H9 (cell line): ENCODE measurements around the gene DCN. TPM values are rescaled to one million over a fixed set of nuclear protein-coding genes. Genes with fewer than 3 reads are reported as not detected.

Experiments
- DNase-seq: peaks from one replicate; pipeline ENCODE4 v3.0.0-alpha.2; 2017
- H2AFZ ChIP-seq: one replicate; pipeline ENCODE4 v1.6.1; 2013; ENCODE audit warnings: mild to moderate bottlenecking, low read length, control low read depth, moderate library complexity
- H2AK5ac ChIP-seq: 2 replicates; pipeline ENCODE4 v1.6.1; 2013; ENCODE audit warnings: low read length, control low read depth, mixed read lengths; ENCODE audit not compliant: insufficient read length
- H2BK120ac ChIP-seq: one replicate; pipeline ENCODE4 v1.6.1; 2013; ENCODE audit warnings: low read depth, mild to moderate bottlenecking, low read length, control low read depth, inconsistent platforms; ENCODE audit not compliant: poor library complexity, severe bottlenecking
- H2BK12ac ChIP-seq: 2 replicates; pipeline ENCODE4 v1.6.1; 2013; ENCODE audit warnings: low read length, control low read depth, mixed read lengths, low read depth; ENCODE audit not compliant: insufficient read length
- H2BK15ac ChIP-seq: 2 replicates; pipeline ENCODE4 v1.6.1; 2013; ENCODE audit warnings: low read depth, low read length, control low read depth
- H2BK20ac ChIP-seq: one replicate; pipeline ENCODE4 v1.6.1; 2013; ENCODE audit warnings: low read depth, mild to moderate bottlenecking, low read length, control low read depth, inconsistent platforms; ENCODE audit not compliant: poor library complexity, severe bottlenecking
- H2BK5ac ChIP-seq: 2 replicates; pipeline ENCODE4 v1.6.1; 2013; ENCODE audit warnings: low read length, control low read depth, mixed read lengths; ENCODE audit not compliant: insufficient read length
- H3K14ac ChIP-seq: 2 replicates; pipeline ENCODE4 v1.6.1; 2013; ENCODE audit warnings: low read length, control low read depth; ENCODE audit not compliant: insufficient read depth
- H3K18ac ChIP-seq: 2 replicates; pipeline ENCODE4 v1.6.1; 2013; ENCODE audit warnings: low read depth, mild to moderate bottlenecking, mixed read lengths, low read length, control low read depth; ENCODE audit not compliant: insufficient read length
- H3K23ac ChIP-seq: 2 replicates; pipeline ENCODE4 v1.6.1; 2013; ENCODE audit warnings: low read length, control low read depth, mixed read lengths, low read depth; ENCODE audit not compliant: insufficient read length
- H3K23me2 ChIP-seq: 2 replicates; pipeline ENCODE4 v1.6.1; 2013; ENCODE audit warnings: low read depth, mild to moderate bottlenecking, mixed read lengths, low read length, control low read depth; ENCODE audit not compliant: insufficient read length, poor library complexity, severe bottlenecking
- H3K27ac ChIP-seq: 2 replicates; pipeline ENCODE4 v1.5.1; 2013; ENCODE audit warnings: low read length, control low read depth, mixed read lengths, low read depth; ENCODE audit not compliant: insufficient read length
- H3K27me3 ChIP-seq: 2 replicates; pipeline ENCODE4 v1.6.1; 2013; ENCODE audit warnings: low read length, control low read depth, inconsistent platforms; ENCODE audit not compliant: insufficient read depth
- H3K4ac ChIP-seq: 2 replicates; pipeline ENCODE4 v1.6.1; 2013; ENCODE audit warnings: low read depth, mild to moderate bottlenecking, control low read depth, inconsistent platforms, low read length, moderate library complexity
- H3K4me1 ChIP-seq: 2 replicates; pipeline ENCODE4 v1.6.1; 2013; ENCODE audit warnings: low read length, control low read depth, inconsistent platforms; ENCODE audit not compliant: insufficient read depth
- H3K4me2 ChIP-seq: 2 replicates; pipeline ENCODE4 v1.6.1; 2013; ENCODE audit warnings: low read length, control low read depth, mixed read lengths; ENCODE audit not compliant: insufficient read length, insufficient read depth
- H3K56ac ChIP-seq: 2 replicates; pipeline ENCODE4 v1.6.1; 2013; ENCODE audit warnings: low read depth, mild to moderate bottlenecking, mixed read lengths, low read length, control low read depth; ENCODE audit not compliant: insufficient read length
- H3K79me1 ChIP-seq: 2 replicates; pipeline ENCODE4 v1.6.1; 2013; ENCODE audit warnings: low read depth, mild to moderate bottlenecking, moderate library complexity, low read length, control low read depth, inconsistent platforms; ENCODE audit not compliant: insufficient read depth, poor library complexity, severe bottlenecking
- H3K79me2 ChIP-seq: 2 replicates; pipeline ENCODE4 v1.6.1; 2013; ENCODE audit warnings: low read length, control low read depth, inconsistent platforms; ENCODE audit not compliant: insufficient read depth
- H3K9ac ChIP-seq: 2 replicates; pipeline ENCODE4 v1.6.1; 2013; ENCODE audit warnings: low read length, control low read depth, mixed read lengths; ENCODE audit not compliant: insufficient read length; ENCODE audit errors: extremely low read depth
- H3K9me3 ChIP-seq: one replicate; pipeline ENCODE4 v1.6.1; 2013; ENCODE audit warnings: low read depth, low read length, inconsistent platforms; ENCODE audit not compliant: control insufficient read depth
- H3T11ph ChIP-seq: one replicate; pipeline ENCODE4 v1.6.1; 2013; ENCODE audit warnings: mild to moderate bottlenecking, low read length, control low read depth, inconsistent platforms
- H4K20me1 ChIP-seq: one replicate; pipeline ENCODE4 v1.6.1; 2013; ENCODE audit not compliant: control insufficient read depth, insufficient read length, insufficient read depth
- H4K5ac ChIP-seq: 2 replicates; pipeline ENCODE4 v1.6.1; 2013; ENCODE audit warnings: low read depth, mild to moderate bottlenecking, mixed read lengths, low read length, control low read depth; ENCODE audit not compliant: insufficient read length
- H4K8ac ChIP-seq: replicated peaks from 2 replicates; pipeline ENCODE4 v1.6.1; 2013; ENCODE audit warnings: low read length, control low read depth, mixed read lengths, low read depth; ENCODE audit not compliant: insufficient read length
- H4K91ac ChIP-seq: 2 replicates; pipeline ENCODE4 v1.6.1; 2013; ENCODE audit warnings: low read depth, mild to moderate bottlenecking, moderate library complexity, mixed read lengths, low read length, control low read depth; ENCODE audit not compliant: insufficient read length
- H3K27ac Mint-ChIP-seq, 3 experiments: 2 replicates in 2 of 3; 3 replicates in 1 of 3; pipeline ENCODE4 v1.8.0; 2020 to 2021; ENCODE audit warnings: mixed read lengths in 3 of 3, mild to moderate bottlenecking in 1 of 3, moderate library complexity in 1 of 3
- H3K27me3 Mint-ChIP-seq: 2 replicates; pipeline ENCODE4 v1.8.0; 2021; ENCODE audit warnings: low read depth, mild to moderate bottlenecking, moderate library complexity, mixed read lengths
- H3K36me3 Mint-ChIP-seq, 3 experiments: 2 replicates in 2 of 3; 3 replicates in 1 of 3; pipeline ENCODE4 v1.8.0; 2020 to 2021; ENCODE audit warnings: low read depth in 3 of 3, mixed read lengths in 3 of 3; ENCODE audit not compliant: insufficient read depth in 1 of 3
- H3K4me1 Mint-ChIP-seq, 2 experiments: 2 replicates each; pipeline ENCODE4 v1.8.0; 2020; ENCODE audit warnings: mixed read lengths in 2 of 2
- H3K4me3 Mint-ChIP-seq, 2 experiments: 2 replicates in 1 of 2; 3 replicates in 1 of 2; pipeline ENCODE4 v1.8.0; 2020 to 2021; ENCODE audit warnings: mild to moderate bottlenecking in 2 of 2, mixed read lengths in 2 of 2, moderate library complexity in 1 of 2
- H3K9me3 Mint-ChIP-seq, 2 experiments: 2 replicates in 1 of 2; 3 replicates in 1 of 2; pipeline ENCODE4 v1.8.0; 2020; ENCODE audit warnings: mild to moderate bottlenecking in 2 of 2, mixed read lengths in 2 of 2, moderate library complexity in 1 of 2
- CTCF ChIP-seq: fragments of 200-600 bp; sonication (generic); conservative IDR thresholded peaks from 3 replicates; pipeline ENCODE4 v1.8.0; 2021; ENCODE audit warnings: antibody characterized with exemption, mild to moderate bottlenecking
- WGBS: extraction: QIAGEN DNeasy Blood & Tissue Kit; methylation state at CpG from one replicate; pipeline ENCODE4 v1.1.7; 2013; ENCODE audit warnings: missing lambda C conversion rate, low lambda C conversion rate, mixed read lengths; ENCODE audit not compliant: insufficient read length; ENCODE audit errors: extremely low coverage; 5-methylcytosine and 5-hydroxymethylcytosine counted together
- total RNA-seq: library from RNA; stranded (reverse); gene quantifications from 2 replicates; pipeline ENCODE4 v1.2.1, GENCODE V29; 2021

The DCN gene
- total RNA-seq, 1 experiment from 2014 or later, result not detected

- no peaks in the 10 kb centered on the region for H4K20me1 ChIP-seq
- no peak overlapping the region for H3K14ac ChIP-seq
- no peak overlapping the region for H3K4me2 ChIP-seq
- no peaks in the 10 kb centered on the region for H3K23me2 ChIP-seq
- no peak overlapping the region for H3T11ph ChIP-seq
- H3K79me2 ChIP-seq, result no peaks in the 10 kb centered on the region
- Mint-ChIP-seq H3K4me1 (no peaks in the 10 kb centered on the region), H3K27me3 (no peaks in the 10 kb centered on the region), H3K4me3 (no peak overlapping the region), H3K27ac (no peak overlapping the region), H3K9me3 (no peaks in the 10 kb centered on the region), H3K36me3 (no peaks in the 10 kb centered on the region)
- H4K5ac ChIP-seq, result no peak overlapping the region
- TF ChIP-seq CTCF, result no peak
- H2BK5ac ChIP-seq, result no peak overlapping the region
- no peak overlapping the region for H3K18ac ChIP-seq
- no peaks in the 10 kb centered on the region for H3K79me1 ChIP-seq
- H3K23ac ChIP-seq, result no peak overlapping the region
- no CpG with 5 or more reads among the region's 3 CpGs for WGBS
- no peak overlapping the region for H3K27ac ChIP-seq
- no peak overlapping the region for H3K56ac ChIP-seq
- H2AFZ ChIP-seq, result no peak overlapping the region
- H3K27me3 ChIP-seq, result no peaks in the 10 kb centered on the region
- H4K91ac ChIP-seq, result no peak overlapping the region
- no peak overlapping the region for H2BK15ac ChIP-seq
- no peak overlapping the region for H3K4ac ChIP-seq
- H3K4me1 ChIP-seq, result no peaks in the 10 kb centered on the region
- no peaks in the 10 kb centered on the region for H3K9me3 ChIP-seq
- H4K8ac ChIP-seq, result no peak overlapping the region
- no peak overlapping the region for H2AK5ac ChIP-seq
- H2BK120ac ChIP-seq, result no peak overlapping the region
- no peak overlapping the region for H2BK20ac ChIP-seq
- no peak overlapping the region for H3K9ac ChIP-seq
- DNase-seq, result no peak
- no peak overlapping the region for H2BK12ac ChIP-seq
Measured at GRCh38 chr12:91222746-91223145, 40.1 kb upstream of the DCN start.
